AG08395 (cell line): ENCODE measurements around the gene PRKG1.
A peak's percentile ranks its signal among the peaks of the same experiment; 100 is the strongest.

Experiments used
- DNase-seq: peaks from one replicate; pipeline ENCODE4 v3.0.0; 2012; ENCODE audit warnings: mixed read lengths, low spot score

PRKG1 gene

GRCh38 chr10:51599647-51600046, 525.4 kb downstream of the PRKG1 start:
- no peak for DNase-seq

GRCh38 chr10:51602326-51602725, 528.0 kb downstream of the PRKG1 start:
- DNase-seq, result no peak

DNA sequence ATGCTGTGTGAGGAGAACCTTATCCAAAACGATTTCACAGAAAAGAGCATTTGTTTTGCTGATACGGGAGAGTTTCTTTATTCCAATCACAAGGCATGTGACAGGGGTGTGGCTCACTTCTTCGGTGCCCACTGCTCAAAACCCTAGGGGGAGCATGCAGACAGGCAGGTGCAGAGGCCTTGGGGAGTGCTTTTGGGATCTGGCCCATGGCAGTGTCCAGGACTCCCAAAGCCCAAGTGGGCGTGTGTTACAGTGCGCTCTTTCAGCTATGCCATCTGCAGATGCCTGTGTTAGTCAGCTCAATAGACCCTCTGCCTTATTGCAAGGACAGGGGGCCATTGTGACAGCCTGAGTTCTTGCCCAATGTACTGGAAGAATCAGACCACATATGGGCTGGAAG, 530.3 kb downstream of the PRKG1 start:
- no peak for DNase-seq

DNA sequence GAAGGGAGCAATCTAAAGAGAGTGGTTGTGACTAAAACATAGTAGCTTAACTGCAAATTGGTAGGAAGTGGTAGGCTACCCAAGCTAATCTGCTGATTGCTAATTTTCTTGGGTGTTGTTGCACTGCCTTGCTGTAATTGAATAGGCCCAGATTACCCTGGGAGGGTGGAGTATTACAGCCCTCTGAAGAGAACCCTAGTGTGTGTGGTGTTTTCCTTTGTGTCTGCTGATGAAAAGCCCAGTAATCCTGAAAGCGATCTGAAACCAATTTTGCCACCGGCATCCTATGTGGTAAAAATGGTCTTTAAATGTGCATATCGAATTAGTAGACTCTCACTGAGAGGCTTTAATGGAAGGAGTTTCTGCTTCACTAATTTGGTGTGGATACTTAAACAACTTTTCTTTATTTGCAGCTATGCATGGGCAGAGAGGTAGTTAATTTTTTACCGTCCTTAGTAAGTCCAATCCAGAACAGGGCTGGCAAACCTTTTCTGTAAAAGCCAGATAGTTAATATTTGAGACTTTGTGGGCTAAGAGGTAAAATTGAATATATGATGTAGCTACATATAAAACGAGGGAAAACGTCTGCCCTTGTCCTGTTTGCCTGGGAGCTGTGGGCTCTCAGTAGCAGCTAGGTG, 532.7 kb downstream of the PRKG1 start:
- DNase-seq, result no peak

DNA sequence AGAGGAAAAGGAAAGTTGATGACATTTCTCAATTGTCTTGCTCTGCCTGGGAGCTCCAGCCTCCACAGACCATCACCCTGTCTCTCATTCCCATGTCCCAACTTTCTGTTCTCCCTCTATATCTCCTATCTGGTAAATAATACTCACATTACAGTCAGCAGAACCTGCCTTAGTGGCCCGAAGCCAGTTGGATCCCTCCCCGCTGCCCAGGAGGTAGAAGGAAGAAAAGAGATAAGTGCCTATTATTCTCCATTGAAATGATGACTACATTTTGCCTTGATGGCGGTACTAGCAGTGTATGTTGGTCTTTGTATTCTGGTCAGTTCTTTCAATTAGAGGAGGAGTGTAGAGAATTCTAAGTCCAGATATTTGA, 533.2 kb downstream of the PRKG1 start:
- no peak for DNase-seq

DNA sequence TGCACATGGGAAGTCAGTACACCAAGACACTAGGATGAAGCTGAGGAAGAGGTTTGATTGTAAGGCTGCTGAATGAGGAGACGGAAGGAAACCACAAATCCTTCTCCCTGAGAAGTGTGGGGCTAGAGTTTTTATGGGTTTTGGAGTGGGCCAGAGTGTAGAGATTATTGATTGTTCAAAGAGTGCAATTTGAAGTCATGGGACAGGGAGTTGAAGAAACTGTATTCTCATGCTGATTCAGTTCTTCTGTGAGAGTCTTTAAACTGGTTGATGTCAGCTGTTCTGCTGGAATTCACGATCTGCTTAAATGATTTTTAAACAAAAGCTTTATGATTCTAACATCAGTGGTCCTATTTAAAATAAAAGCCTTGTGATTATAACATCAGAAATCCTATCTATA, 533.9 kb downstream of the PRKG1 start:
- DNase-seq, result no peak

DNA sequence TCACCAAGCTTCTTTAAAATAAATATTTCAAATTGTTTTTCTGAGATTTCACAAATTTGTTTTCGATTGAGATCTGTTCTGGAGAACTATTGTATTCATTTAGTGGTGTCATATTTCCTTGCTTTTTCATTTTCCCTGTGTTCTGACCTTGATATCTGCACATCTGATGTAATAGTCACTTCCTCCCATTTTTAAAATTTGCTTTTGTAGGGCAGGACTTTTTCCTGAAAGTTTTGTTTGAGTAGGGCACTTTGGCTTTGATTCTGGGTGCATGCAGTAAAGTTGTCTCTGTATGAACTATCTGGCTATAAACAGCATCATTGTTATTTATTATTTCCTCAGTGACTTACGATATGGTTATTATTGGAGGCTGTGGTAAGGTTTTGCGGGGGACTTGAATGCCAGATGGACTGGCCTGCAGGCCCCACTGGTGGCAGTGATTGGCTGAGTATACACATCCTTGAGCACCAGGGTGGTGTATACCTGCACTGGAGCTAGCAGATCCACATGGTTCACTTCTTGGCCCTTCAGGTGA, 541.5 kb downstream of the PRKG1 start:
- DNase-seq, result no peak

DNA sequence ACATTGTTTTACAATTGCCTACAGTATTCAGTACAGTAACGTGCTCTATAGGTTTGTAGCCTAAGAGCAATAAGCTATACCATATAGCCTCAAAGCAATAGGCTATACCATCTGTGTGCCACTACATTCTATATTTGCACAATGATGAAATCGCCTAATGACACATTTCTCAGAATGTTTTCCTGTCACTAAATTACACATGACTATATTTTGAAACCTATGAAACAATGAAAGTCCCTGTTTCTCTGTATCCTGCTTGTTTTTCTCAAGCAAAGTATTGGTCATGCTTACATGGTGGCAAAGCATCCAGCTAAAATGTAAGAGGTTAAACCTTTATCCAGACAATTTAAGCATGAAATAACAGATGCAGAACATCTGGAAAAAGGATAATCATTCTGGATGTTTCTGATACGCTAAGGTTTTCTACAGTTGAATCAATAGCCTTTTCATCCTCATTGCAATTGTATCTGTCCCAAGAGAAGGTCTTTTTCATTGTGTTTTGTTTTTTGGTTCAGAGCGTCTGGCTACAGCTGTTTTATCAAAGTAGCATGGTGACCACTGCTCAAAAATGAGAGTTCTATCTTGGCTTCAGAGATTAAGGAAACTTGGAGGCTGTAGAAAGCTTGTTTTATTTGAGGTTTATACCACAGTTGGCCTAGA, 543.4 kb downstream of the PRKG1 start:
- no peak for DNase-seq

GRCh38 chr10:51619365-51619764, 545.1 kb downstream of the PRKG1 start:
- no peak for DNase-seq

- no peak for DNase-seq
Observed at GRCh38 chr10:51620131-51620530, 545.8 kb downstream of the PRKG1 start.

DNA sequence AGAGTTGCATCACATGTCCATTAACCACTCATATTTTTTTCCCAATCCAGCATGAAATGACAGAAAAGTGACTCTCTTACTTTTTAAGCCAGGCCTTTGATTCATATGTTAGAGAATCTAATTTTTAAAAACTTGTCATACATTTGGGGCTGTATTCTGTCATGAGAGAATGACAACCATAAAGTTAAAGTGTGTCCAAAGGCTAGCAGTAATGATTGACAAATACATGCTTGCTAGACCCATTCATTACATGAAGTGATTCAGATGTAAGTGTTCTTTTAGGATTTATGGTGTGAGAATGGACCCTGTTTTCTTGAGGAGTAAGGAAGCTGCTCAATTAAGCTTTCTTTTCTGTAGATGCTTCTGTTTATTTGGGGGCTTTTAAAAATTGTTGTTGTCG, 549.7 kb downstream of the PRKG1 start:
- DNase-seq, result no peak

- DNase-seq, result peak; percentile 54
Observed at GRCh38 chr10:51629934-51630639, 555.8 kb downstream of the PRKG1 start.

DNA sequence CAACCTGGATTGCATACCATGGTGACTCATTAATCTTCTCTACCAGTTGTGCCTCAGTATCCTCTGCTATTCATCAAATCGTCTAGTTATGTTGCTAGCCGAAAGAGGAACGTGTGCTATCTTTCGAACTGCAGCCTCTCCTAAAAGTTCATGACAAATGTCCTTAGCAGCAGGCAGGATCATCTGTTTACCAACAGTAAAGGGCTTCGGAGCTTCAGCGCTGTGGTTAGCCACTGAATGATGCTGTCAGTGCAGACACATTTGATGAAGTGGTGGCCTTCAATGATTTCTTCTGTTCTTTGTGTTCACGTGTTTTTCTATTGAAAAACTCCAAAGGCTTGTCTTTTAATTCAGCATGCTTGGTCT, 556.3 kb downstream of the PRKG1 start:
- no peak for DNase-seq

GRCh38 chr10:51635436-51635835, 561.1 kb downstream of the PRKG1 start:
- DNase-seq, result no peak

DNA sequence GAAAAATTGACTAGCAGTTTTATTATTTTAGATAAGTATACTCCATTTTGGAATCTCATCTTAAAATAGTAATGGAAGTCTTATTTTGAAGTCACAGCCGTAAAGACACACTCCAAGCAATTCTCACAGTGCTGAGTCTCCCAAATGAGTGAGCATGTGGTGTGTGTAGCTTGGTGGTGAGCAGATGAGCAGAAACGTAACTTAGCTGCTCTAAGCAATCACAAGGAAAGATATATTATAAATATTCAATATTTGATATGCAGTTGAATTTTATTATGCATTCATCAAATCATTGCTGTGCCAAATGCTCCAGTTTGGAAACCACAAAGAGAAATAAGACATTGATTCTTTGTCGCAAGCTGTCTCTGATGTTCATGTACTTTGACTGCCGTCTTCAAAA, 563.9 kb downstream of the PRKG1 start:
- no peak for DNase-seq

GRCh38 chr10:51638737-51639136, 564.5 kb downstream of the PRKG1 start:
- DNase-seq, result no peak

GRCh38 chr10:51640120-51640819, 566.0 kb downstream of the PRKG1 start:
- no peak for DNase-seq

DNA sequence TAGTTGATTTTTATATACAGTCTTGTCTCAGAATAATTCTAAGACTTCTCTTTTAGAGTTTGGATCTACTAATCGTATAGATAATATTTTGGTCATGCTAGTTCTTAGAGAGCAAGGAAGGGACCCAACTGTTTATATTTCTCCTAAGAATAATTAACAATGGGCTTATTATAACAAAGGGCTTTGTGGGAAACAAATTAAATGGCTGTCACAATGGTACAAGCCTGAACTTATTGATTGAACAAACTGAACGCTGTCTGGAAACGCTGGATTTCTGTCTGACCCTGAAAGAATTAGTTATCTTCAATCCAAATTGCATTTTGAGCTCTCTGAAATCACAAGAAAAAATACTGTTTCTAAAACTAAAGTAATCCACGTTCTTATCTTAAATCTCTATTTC, 568.3 kb downstream of the PRKG1 start:
- no peak for DNase-seq

DNA sequence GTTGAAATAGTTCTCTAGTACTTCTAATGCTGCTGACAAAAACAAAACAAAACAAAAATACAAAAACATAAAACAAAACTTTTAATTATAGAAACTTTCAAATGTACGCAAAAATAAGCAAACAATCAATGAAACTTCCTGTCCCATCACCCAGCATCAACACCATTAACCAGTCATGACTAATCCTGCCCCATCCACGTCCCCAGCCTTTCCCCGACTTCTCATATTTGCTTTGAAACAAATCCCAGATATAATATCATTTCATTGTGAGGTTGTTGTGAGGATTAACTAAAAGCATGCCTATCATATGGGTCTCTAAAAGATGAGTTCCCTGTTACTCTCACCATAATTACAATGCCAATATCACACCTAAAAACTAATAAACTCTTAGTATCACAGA, 569.4 kb downstream of the PRKG1 start:
- no peak for DNase-seq

DNA sequence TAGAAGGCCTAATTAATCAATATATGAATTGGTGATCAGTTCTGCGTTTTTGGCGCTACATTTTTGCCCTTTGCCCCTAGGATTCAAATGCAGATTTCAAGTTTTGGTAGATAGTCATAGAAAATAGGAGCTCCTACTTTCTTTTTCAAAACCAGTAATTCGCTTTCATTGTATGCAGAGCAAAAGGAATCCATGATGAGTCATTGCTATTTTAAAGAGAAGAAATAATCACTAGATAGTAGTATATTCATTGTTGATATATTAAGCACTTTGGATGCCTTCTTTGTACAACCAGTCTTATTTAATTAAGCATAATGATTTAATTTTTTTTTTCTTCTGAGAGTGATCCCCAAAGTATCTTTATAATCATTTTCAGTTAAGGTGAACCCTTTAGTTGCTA, 574.8 kb downstream of the PRKG1 start:
- DNase-seq, result no peak

GRCh38 chr10:51651063-51651462, 576.8 kb downstream of the PRKG1 start:
- DNase-seq, result peak; percentile 30

DNA sequence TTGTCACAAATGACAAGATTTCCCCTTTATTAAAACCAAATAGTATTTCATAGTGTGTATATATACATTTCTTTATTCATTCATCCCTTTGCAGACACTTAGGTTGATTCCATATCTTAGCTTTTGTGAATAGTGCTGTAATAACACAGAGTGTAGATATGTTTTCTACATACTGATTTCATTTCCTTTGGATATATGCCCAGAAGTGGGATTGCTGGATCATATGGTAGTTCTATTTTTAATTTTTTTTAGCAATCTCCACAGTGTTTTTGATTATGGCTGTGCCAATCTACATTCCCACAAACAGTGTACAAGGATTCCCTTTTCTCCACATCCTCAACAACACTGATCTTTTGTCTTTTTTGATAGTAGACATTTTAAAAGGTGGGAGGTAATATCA, 578.7 kb downstream of the PRKG1 start:
- no peak for DNase-seq

DNA sequence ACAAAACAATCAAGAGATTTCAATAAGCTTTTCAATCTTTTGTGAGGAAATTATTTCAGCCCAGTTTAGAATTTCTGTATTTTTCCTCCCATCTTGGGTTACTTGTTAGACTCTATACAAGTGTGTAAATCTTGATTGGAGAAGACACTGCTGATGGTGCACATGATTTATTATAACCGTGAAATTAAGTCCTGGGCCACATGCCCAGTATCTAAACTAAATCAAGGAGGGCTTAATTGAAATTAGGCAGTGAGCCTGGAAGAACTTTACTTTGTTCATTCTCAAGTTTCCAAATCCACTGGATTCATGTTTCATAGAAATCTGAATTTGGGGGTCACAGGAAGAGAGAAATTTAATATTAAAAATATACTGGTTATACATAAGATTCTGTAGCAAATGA, 580.6 kb downstream of the PRKG1 start:
- no peak for DNase-seq
